Mesendoderm (in vitro differentiated cells): Measurements from ENCODE around the gene CACNA1C.
A peak's percentile ranks its signal among the peaks of the same experiment; 100 is the strongest.

Experiments used
- DNase-seq: peaks from one replicate; pipeline ENCODE4 v3.0.0; 2013
- H2AK5ac ChIP-seq: 2 replicates; pipeline ENCODE4 v1.6.1; 2013; ENCODE audit warnings: low read length, inconsistent platforms
- H2BK120ac ChIP-seq: 2 replicates; pipeline ENCODE4 v1.6.1; 2013; ENCODE audit warnings: low read depth, mild to moderate bottlenecking, low read length, moderate library complexity, mixed read lengths
- H2BK15ac ChIP-seq: replicated peaks from 2 replicates; pipeline ENCODE4 v1.6.1; 2013; ENCODE audit warnings: low read depth, mild to moderate bottlenecking, moderate library complexity
- H2BK5ac ChIP-seq: 2 replicates; pipeline ENCODE4 v1.6.1; 2013; ENCODE audit warnings: low read length, inconsistent platforms
- H3K18ac ChIP-seq: 2 replicates; pipeline ENCODE4 v1.6.1; 2013; ENCODE audit warnings: mild to moderate bottlenecking, low read length, mixed read lengths
- H3K23ac ChIP-seq: one replicate; pipeline ENCODE4 v1.6.1; 2013; ENCODE audit warnings: low read length
- H3K27ac ChIP-seq: 2 replicates; pipeline ENCODE4 v1.5.1; 2013; ENCODE audit warnings: low read depth, mild to moderate bottlenecking, inconsistent platforms, low read length, moderate library complexity
- H3K27me3 ChIP-seq: 2 replicates; pipeline ENCODE4 v1.6.1; 2013; ENCODE audit warnings: low read length, control low read depth, mild to moderate bottlenecking, inconsistent platforms; ENCODE audit not compliant: insufficient read depth, poor library complexity
- H3K36me3 ChIP-seq: 2 replicates; pipeline ENCODE4 v1.6.1; 2013; ENCODE audit warnings: low read length, inconsistent platforms; ENCODE audit not compliant: control insufficient read depth, insufficient read depth
- H3K4ac ChIP-seq: one replicate; pipeline ENCODE4 v1.6.1; 2013; ENCODE audit warnings: low read depth, mild to moderate bottlenecking, low read length, moderate library complexity
- H3K4me1 ChIP-seq: 2 replicates; pipeline ENCODE4 v1.6.1; 2013; ENCODE audit warnings: low read depth, low read length, inconsistent platforms; ENCODE audit not compliant: control insufficient read depth
- H3K4me2 ChIP-seq: 2 replicates; pipeline ENCODE4 v1.6.1; 2013; ENCODE audit warnings: low read length
- H3K4me3 ChIP-seq: 2 replicates; pipeline ENCODE4 v1.5.1; 2013; ENCODE audit warnings: mild to moderate bottlenecking, low read length
- H3K56ac ChIP-seq: one replicate; pipeline ENCODE4 v1.6.1; 2013; ENCODE audit warnings: low read length
- H3K79me1 ChIP-seq: 2 replicates; pipeline ENCODE4 v1.6.1; 2013; ENCODE audit warnings: low read length, inconsistent platforms
- H3K79me2 ChIP-seq: 2 replicates; pipeline ENCODE4 v1.6.1; 2013; ENCODE audit warnings: mild to moderate bottlenecking, low read length; ENCODE audit not compliant: control insufficient read depth, insufficient read depth
- H3K9ac ChIP-seq: 2 replicates; pipeline ENCODE4 v1.6.1; 2013; ENCODE audit warnings: low read length, inconsistent platforms
- H4K5ac ChIP-seq: one replicate; pipeline ENCODE4 v1.6.1; 2013; ENCODE audit warnings: low read length
- H4K8ac ChIP-seq: one replicate; pipeline ENCODE4 v1.6.1; 2013; ENCODE audit warnings: low read depth, mild to moderate bottlenecking, control low read depth, low read length, moderate library complexity
- WGBS: extraction: QIAGEN DNeasy Blood & Tissue Kit; methylation state at CpG from one replicate; pipeline ENCODE4 v1.1.7; 2013; ENCODE audit warnings: low lambda C conversion rate, missing lambda C conversion rate; ENCODE audit not compliant: insufficient coverage; ENCODE audit errors: extremely low coverage; 5-methylcytosine and 5-hydroxymethylcytosine counted together

The CACNA1C gene

GRCh38 chr12:2375871-2376270 is 323.1 kb downstream of the CACNA1C start:
- Histone ChIP-seq H3K4me2 (no peak overlapping the region), H3K4ac (no peak overlapping the region), H3K4me1 (no peaks in the 10 kb centered on the region), H3K23ac (no peak overlapping the region), H3K36me3 (no peaks in the 10 kb centered on the region), H4K8ac (no peak overlapping the region), H4K5ac (no peak overlapping the region), H3K79me2 (no peaks in the 10 kb centered on the region), H3K79me1 (no peaks in the 10 kb centered on the region), H3K27me3 (no peaks in the 10 kb centered on the region), H2AK5ac (no peak overlapping the region), H3K27ac (no peak overlapping the region), H2BK15ac (no peak overlapping the region), H3K56ac (no peak overlapping the region), H3K4me3 (no peak overlapping the region), H2BK5ac (no peak overlapping the region), H3K9ac (no peak overlapping the region), H2BK120ac (no peak overlapping the region), H3K18ac (no peak overlapping the region)
- DNase-seq = no peak
- no CpG with 5 or more reads among the region's 3 CpGs for WGBS

- Histone ChIP-seq H3K4me3 (no peak overlapping the region), H3K36me3 (no peaks in the 10 kb centered on the region), H3K4me1 (no peaks in the 10 kb centered on the region), H3K9ac (no peak overlapping the region), H3K79me1 (no peaks in the 10 kb centered on the region), H3K27ac (no peak overlapping the region), H3K23ac (no peak overlapping the region), H3K4me2 (no peak overlapping the region), H3K56ac (no peak overlapping the region), H4K5ac (no peak overlapping the region), H2BK5ac (no peak overlapping the region), H2AK5ac (no peak overlapping the region), H3K18ac (no peak overlapping the region), H2BK15ac (no peak overlapping the region), H3K4ac (peak overlapping the region; percentile 17), H3K79me2 (no peaks in the 10 kb centered on the region), H3K27me3 (no peaks in the 10 kb centered on the region), H4K8ac (no peak overlapping the region), H2BK120ac (no peak overlapping the region)
- no CpG with 5 or more reads among the region's 20 CpGs for WGBS
- peak; percentile 87 for DNase-seq
Observed at GRCh38 chr12:2376908-2377657, 324.3 kb downstream of the CACNA1C start.

- no peak overlapping the region for H3K27ac ChIP-seq
- DNase-seq = no peak
- WGBS = no CpG with 5 or more reads among the region's 7 CpGs
Observed at GRCh38 chr12:2378835-2379330, 326.1 kb downstream of the CACNA1C start.

GRCh38 chr12:2380946-2381345 is 328.2 kb downstream of the CACNA1C start:
- H2BK15ac ChIP-seq = no peak overlapping the region
- H3K4me1 ChIP-seq = peaks cover 15% of the 10 kb centered on the region
- no peaks in the 10 kb centered on the region for H3K79me2 ChIP-seq
- no peak overlapping the region for H2BK120ac ChIP-seq
- H2AK5ac ChIP-seq = no peak overlapping the region
- H4K5ac ChIP-seq = no peak overlapping the region
- no peak overlapping the region for H3K56ac ChIP-seq
- H3K9ac ChIP-seq = no peak overlapping the region
- H3K18ac ChIP-seq = no peak overlapping the region
- peak overlapping the region; percentile 18 for H3K23ac ChIP-seq
- no peak for DNase-seq
- WGBS = no CpG with 5 or more reads among the region's 2 CpGs
- no peak overlapping the region for H3K4ac ChIP-seq
- no peak overlapping the region for H3K4me3 ChIP-seq
- H3K27ac ChIP-seq = no peak overlapping the region
- H3K36me3 ChIP-seq = no peaks in the 10 kb centered on the region
- H3K27me3 ChIP-seq = no peaks in the 10 kb centered on the region
- no peak overlapping the region for H3K4me2 ChIP-seq
- H3K79me1 ChIP-seq = no peaks in the 10 kb centered on the region
- H4K8ac ChIP-seq = no peak overlapping the region
- no peak overlapping the region for H2BK5ac ChIP-seq

More at GRCh38 chr12:2378835-2379330, 326.1 kb downstream of the CACNA1C start:
- H3K4me1 ChIP-seq = peaks cover 9% of the 10 kb centered on the region
- no peak overlapping the region for H3K9ac ChIP-seq
- H3K36me3 ChIP-seq = no peaks in the 10 kb centered on the region
- H3K79me2 ChIP-seq = no peaks in the 10 kb centered on the region
- H2BK120ac ChIP-seq = no peak overlapping the region
- H3K23ac ChIP-seq = no peak overlapping the region
- no peak overlapping the region for H4K8ac ChIP-seq
- H3K56ac ChIP-seq = no peak overlapping the region
- no peaks in the 10 kb centered on the region for H3K27me3 ChIP-seq
- H3K18ac ChIP-seq = no peak overlapping the region
- no peaks in the 10 kb centered on the region for H3K79me1 ChIP-seq
- H3K4ac ChIP-seq = no peak overlapping the region
- no peak overlapping the region for H2BK15ac ChIP-seq
- H3K4me2 ChIP-seq = no peak overlapping the region
- H2AK5ac ChIP-seq = no peak overlapping the region
- H3K4me3 ChIP-seq = no peak overlapping the region
- H4K5ac ChIP-seq = no peak overlapping the region
- no peak overlapping the region for H2BK5ac ChIP-seq

GRCh38 chr12:2382370-2383155 is 329.8 kb downstream of the CACNA1C start:
- H3K27ac ChIP-seq = no peak overlapping the region
- H3K56ac ChIP-seq = no peak overlapping the region
- no peak overlapping the region for H3K9ac ChIP-seq
- H3K23ac ChIP-seq = no peak overlapping the region
- H3K36me3 ChIP-seq = no peaks in the 10 kb centered on the region
- H3K4ac ChIP-seq = no peak overlapping the region
- no peak overlapping the region for H4K5ac ChIP-seq
- H3K4me1 ChIP-seq = peaks cover 15% of the 10 kb centered on the region
- H3K79me1 ChIP-seq = no peaks in the 10 kb centered on the region
- H2BK120ac ChIP-seq = no peak overlapping the region
- no CpG with 5 or more reads among the region's 5 CpGs for WGBS
- H3K18ac ChIP-seq = no peak overlapping the region
- no peak overlapping the region for H4K8ac ChIP-seq
- H3K4me2 ChIP-seq = no peak overlapping the region
- no peaks in the 10 kb centered on the region for H3K27me3 ChIP-seq
- H2BK5ac ChIP-seq = no peak overlapping the region
- no peak overlapping the region for H3K4me3 ChIP-seq
- DNase-seq = no peak
- no peaks in the 10 kb centered on the region for H3K79me2 ChIP-seq
- H2BK15ac ChIP-seq = no peak overlapping the region
- H2AK5ac ChIP-seq = peak overlapping the region; percentile 43
